ENCODE data around the gene CIB2.

DNA sequence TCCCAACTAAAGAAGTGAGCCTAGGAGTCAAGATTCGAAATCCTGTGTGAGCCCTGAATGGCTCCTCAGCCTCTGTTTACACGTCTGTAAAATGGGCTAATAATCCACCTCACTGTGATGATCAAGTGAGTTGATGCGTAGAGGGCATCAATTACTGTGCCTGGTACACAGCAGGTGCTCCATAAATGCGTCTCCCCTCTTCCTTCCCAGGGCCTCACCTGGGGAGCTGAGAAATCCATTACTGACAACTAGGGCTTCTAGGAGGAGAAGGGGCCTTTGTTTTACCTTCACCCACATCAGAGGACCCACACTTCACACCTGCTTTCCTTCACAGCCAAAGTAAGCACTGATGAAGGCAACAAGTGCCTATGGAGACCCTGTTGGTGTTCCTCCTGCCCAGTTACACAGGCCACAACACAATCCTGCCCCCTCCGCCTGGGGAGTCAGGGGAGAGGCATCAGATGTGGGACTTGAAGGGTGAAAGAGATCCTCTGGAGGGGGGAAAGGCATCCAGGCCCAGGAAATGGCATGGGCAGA is 1.4 kb downstream of the CIB2 start:
- TF ChIP-seq EP300 (conservative IDR thresholded peaks at IDR 0.05; ENCODE audit: poor library complexity, severe bottlenecking) (no peak), TAF1 (IDR thresholded peaks at IDR 0.05; ENCODE audit: low read depth) (no peak), RAD21 (conservative IDR thresholded peaks at IDR 0.05) (no peak), MXI1 (conservative IDR thresholded peaks at IDR 0.05; ENCODE audit: poor library complexity, severe bottlenecking) (no peak), EZH2 (IDR thresholded peaks at IDR 0.05; ENCODE audit: borderline replicate concordance, insufficient read depth, low read length, poor library complexity, severe bottlenecking) (no peak)
- TF ChIP-seq, protein P1, sequence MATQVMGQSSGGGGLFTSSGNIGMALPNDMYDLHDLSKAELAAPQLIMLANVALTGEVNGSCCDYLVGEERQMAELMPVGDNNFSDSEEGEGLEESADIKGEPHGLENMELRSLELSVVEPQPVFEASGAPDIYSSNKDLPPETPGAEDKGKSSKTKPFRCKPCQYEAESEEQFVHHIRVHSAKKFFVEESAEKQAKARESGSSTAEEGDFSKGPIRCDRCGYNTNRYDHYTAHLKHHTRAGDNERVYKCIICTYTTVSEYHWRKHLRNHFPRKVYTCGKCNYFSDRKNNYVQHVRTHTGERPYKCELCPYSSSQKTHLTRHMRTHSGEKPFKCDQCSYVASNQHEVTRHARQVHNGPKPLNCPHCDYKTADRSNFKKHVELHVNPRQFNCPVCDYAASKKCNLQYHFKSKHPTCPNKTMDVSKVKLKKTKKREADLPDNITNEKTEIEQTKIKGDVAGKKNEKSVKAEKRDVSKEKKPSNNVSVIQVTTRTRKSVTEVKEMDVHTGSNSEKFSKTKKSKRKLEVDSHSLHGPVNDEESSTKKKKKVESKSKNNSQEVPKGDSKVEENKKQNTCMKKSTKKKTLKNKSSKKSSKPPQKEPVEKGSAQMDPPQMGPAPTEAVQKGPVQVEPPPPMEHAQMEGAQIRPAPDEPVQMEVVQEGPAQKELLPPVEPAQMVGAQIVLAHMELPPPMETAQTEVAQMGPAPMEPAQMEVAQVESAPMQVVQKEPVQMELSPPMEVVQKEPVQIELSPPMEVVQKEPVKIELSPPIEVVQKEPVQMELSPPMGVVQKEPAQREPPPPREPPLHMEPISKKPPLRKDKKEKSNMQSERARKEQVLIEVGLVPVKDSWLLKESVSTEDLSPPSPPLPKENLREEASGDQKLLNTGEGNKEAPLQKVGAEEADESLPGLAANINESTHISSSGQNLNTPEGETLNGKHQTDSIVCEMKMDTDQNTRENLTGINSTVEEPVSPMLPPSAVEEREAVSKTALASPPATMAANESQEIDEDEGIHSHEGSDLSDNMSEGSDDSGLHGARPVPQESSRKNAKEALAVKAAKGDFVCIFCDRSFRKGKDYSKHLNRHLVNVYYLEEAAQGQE (IDR thresholded peaks at IDR 0.05; ENCODE audit: borderline replicate concordance): no peak
- TF ChIP-seq, protein P2, sequence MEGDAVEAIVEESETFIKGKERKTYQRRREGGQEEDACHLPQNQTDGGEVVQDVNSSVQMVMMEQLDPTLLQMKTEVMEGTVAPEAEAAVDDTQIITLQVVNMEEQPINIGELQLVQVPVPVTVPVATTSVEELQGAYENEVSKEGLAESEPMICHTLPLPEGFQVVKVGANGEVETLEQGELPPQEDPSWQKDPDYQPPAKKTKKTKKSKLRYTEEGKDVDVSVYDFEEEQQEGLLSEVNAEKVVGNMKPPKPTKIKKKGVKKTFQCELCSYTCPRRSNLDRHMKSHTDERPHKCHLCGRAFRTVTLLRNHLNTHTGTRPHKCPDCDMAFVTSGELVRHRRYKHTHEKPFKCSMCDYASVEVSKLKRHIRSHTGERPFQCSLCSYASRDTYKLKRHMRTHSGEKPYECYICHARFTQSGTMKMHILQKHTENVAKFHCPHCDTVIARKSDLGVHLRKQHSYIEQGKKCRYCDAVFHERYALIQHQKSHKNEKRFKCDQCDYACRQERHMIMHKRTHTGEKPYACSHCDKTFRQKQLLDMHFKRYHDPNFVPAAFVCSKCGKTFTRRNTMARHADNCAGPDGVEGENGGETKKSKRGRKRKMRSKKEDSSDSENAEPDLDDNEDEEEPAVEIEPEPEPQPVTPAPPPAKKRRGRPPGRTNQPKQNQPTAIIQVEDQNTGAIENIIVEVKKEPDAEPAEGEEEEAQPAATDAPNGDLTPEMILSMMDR (IDR thresholded peaks at IDR 0.05; ENCODE audit: poor library complexity, severe bottlenecking): no peak

Data from neural cell (in vitro differentiated cells).